Smooth muscle cell (in vitro differentiated cells): ENCODE results near the gene DMKN. TPM values are rescaled to one million over a fixed set of nuclear protein-coding genes. Genes with fewer than 3 reads are reported as not detected.

ENCODE experiments used
- DNase-seq: peaks from one replicate; lab custom pipeline; 2025; ENCODE audit not compliant: unreplicated experiment; lab: John Stamatoyannopoulos, UW
- H2AFZ ChIP-seq: fragments of 200-600 bp; sonication (generic); 2 replicates; pipeline ENCODE4 v1.6.0; 2016; ENCODE audit warnings: antibody characterized with exemption, low read depth, mild to moderate bottlenecking
- H3F3A ChIP-seq: fragments of 200-600 bp; sonication (generic); 2 replicates; pipeline ENCODE4 v1.6.0; 2017; ENCODE audit warnings: antibody characterized with exemption, low read depth
- H3K27ac ChIP-seq: fragments of 200-600 bp; sonication (generic); 2 replicates; pipeline ENCODE4 v1.5.1; 2016; ENCODE audit warnings: low read depth, mild to moderate bottlenecking
- H3K27me3 ChIP-seq: fragments of 200-600 bp; sonication (generic); 2 replicates; pipeline ENCODE4 v1.6.1; 2016; ENCODE audit warnings: low read depth, mild to moderate bottlenecking
- H3K36me3 ChIP-seq: fragments of 200-600 bp; sonication (generic); 2 replicates; pipeline ENCODE4 v1.5.1; 2016; ENCODE audit warnings: low read depth
- H3K4me1 ChIP-seq: fragments of 200-600 bp; sonication (generic); 2 replicates; pipeline ENCODE4 v1.5.1; 2016; ENCODE audit warnings: low read depth
- H3K4me2 ChIP-seq: fragments of 200-600 bp; sonication (generic); 2 replicates; pipeline ENCODE4 v1.6.0; 2016; ENCODE audit warnings: mild to moderate bottlenecking
- H3K4me3 ChIP-seq: fragments of 200-600 bp; sonication (generic); 2 replicates; pipeline ENCODE4 v1.5.1; 2016; ENCODE audit warnings: mild to moderate bottlenecking
- H3K79me2 ChIP-seq: fragments of 200-600 bp; sonication (generic); 2 replicates; pipeline ENCODE4 v1.6.0; 2016; ENCODE audit warnings: low read depth, mild to moderate bottlenecking
- H3K9ac ChIP-seq: fragments of 200-600 bp; sonication (generic); 2 replicates; pipeline ENCODE4 v1.6.0; 2016; ENCODE audit warnings: low read depth
- H3K9me3 ChIP-seq: fragments of 200-600 bp; sonication (generic); replicated peaks from 2 replicates; pipeline ENCODE4 v1.5.1; 2016; ENCODE audit warnings: low read depth
- H4K20me1 ChIP-seq: fragments of 200-600 bp; sonication (generic); 2 replicates; pipeline ENCODE4 v1.6.0; 2016; ENCODE audit warnings: low read depth
- WGBS: methylation state at CpG from one replicate; pipeline ENCODE4 v1.1.7; 2016; ENCODE audit warnings: low lambda C conversion rate; 5-methylcytosine and 5-hydroxymethylcytosine counted together
- polyA plus RNA-seq: library from polyadenylated mRNA; unstranded; fragments of >200 nt; fragmentation: Nextera tagmentation; extraction: Ambion mirVana; gene quantifications from 2 replicates; pipeline ENCODE4 v1.2.1, GENCODE V29; 2016
- total RNA-seq: library from RNA; depleted of rRNA; stranded (reverse); fragments of >200 nt; gene quantifications from 2 replicates; pipeline ENCODE4 v1.2.3, GENCODE V29; 2014
- TF ChIP-seq, protein P1 (sequence below): fragments of 200-600 bp; sonication (generic); IDR thresholded peaks from 2 replicates; pipeline ENCODE4 v1.5.1; 2017; ENCODE audit warnings: borderline replicate concordance, mild to moderate bottlenecking, antibody characterized with exemption; ENCODE audit not compliant: insufficient read depth, poor library complexity, severe bottlenecking

DMKN gene
- total and polyA plus RNA-seq, 2 experiments from 2014 or later, result 31.2 to 132 TPM

DNA sequence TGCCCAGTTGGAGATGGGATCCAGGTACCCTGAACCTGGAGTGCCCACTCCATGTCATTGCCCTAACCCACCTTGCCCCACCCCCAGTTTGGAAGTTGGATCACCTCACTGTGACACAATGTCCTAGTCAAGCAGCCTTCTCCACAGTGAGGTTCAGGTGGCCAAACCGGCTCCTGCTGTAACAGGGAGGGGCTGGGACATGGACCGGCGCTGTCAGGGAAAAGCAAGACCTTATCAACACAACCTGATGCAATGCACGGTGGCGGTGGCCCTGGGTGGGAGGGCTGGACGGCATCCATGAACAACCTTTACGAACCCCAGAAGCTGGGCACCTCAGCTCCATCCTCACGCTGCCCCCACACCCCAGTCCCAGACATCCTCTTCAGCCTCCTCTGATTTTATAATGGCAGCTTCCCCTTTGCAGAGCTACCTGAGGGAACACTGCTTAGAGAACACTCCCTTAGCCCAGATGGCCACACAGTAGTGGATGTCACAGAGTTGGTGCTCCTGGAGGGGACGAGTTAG is 21.6 kb downstream of the DMKN start:
- Histone ChIP-seq H3K4me1 (no peaks in the 10 kb centered on the region), H3K4me3 (no peak overlapping the region), H3K36me3 (no peaks in the 10 kb centered on the region), H4K20me1 (no peaks in the 10 kb centered on the region), H3K4me2 (no peak overlapping the region), H3F3A (no peaks in the 10 kb centered on the region), H3K9ac (no peak overlapping the region), H3K79me2 (no peaks in the 10 kb centered on the region), H2AFZ (no peak overlapping the region), H3K9me3 (no peaks in the 10 kb centered on the region), H3K27ac (no peak overlapping the region), H3K27me3 (no peaks in the 10 kb centered on the region)
- DNase-seq, result no peak
- TF ChIP-seq, protein P1, sequence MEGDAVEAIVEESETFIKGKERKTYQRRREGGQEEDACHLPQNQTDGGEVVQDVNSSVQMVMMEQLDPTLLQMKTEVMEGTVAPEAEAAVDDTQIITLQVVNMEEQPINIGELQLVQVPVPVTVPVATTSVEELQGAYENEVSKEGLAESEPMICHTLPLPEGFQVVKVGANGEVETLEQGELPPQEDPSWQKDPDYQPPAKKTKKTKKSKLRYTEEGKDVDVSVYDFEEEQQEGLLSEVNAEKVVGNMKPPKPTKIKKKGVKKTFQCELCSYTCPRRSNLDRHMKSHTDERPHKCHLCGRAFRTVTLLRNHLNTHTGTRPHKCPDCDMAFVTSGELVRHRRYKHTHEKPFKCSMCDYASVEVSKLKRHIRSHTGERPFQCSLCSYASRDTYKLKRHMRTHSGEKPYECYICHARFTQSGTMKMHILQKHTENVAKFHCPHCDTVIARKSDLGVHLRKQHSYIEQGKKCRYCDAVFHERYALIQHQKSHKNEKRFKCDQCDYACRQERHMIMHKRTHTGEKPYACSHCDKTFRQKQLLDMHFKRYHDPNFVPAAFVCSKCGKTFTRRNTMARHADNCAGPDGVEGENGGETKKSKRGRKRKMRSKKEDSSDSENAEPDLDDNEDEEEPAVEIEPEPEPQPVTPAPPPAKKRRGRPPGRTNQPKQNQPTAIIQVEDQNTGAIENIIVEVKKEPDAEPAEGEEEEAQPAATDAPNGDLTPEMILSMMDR, result no peak
- 92% methylated on average over 9 of the region's 9 CpGs for WGBS

DNA sequence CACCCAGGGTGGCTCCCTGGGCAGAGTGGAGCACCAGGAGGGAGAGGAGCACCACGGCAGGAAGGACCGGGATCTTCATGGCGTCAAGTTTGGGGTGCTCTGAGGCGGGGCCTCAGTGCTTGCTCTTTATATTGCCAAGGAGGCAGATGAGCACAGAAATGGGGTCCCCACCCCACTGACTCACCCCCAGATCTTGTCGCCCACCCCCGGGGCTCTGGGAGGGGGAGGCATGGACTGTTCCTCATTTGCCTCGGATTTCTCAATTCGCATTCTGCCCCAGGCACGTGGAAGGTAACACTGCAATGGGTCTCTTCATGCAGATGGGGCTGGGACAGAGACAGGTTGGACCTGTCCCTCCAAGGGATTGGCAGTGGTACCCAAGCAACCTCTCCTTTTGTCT is 23.1 kb downstream of the DMKN start, which contains the start of gene KRTDAP:
KRTDAP (minus strand) TSS at position 101 of the 400 bp plus-strand sequence; CDS start at position 79, 22 bp downstream.
- 77% methylated on average over 9 of the region's 9 CpGs for WGBS
- Histone ChIP-seq H3K4me3 (no peak within 1 kb of the TSS), H3K4me1 (no peaks in the 10 kb centered on the region), H3K27ac (no peak within 1 kb of the TSS), H3K9ac (no peak within 1 kb of the TSS), H3K36me3 (no peaks in the 10 kb centered on the region), H3K9me3 (no peaks in the 10 kb centered on the region), H4K20me1 (no peaks in the 10 kb centered on the region), H3K79me2 (no peaks in the 10 kb centered on the region), H2AFZ (no peak within 1 kb of the TSS), H3F3A (no peaks in the 10 kb centered on the region), H3K27me3 (no peaks in the 10 kb centered on the region), H3K4me2 (no peak within 1 kb of the TSS)
- TF ChIP-seq, protein P1, result no peak
- no peak for DNase-seq

DNA sequence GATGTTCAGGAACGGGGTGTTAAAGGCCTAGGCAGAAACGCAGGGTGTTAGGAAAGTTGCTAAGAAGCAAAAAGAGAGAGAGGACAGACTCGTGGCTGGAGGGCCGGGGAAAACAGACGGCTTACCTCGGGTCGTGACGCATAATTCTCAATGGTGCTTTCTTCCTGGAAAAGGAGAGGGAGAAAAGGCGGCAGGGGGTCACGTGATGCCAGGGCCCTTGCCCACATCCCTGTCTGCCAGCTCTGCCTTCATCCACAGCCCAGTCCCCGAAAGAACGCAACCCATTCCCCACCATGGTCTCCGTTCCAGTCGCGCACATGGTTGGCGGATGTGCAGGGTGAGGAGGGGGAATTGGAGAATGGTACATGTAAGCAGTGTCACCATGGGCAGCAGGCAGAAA is 24.8 kb downstream of the DMKN start:
- no peak overlapping the region for H3K4me3 ChIP-seq
- WGBS, result 86% methylated on average over 16 of the region's 16 CpGs
- no peak overlapping the region for H3K27ac ChIP-seq
- H3K36me3 ChIP-seq, result no peaks in the 10 kb centered on the region
- no peaks in the 10 kb centered on the region for H3F3A ChIP-seq
- H3K27me3 ChIP-seq, result no peaks in the 10 kb centered on the region
- H3K79me2 ChIP-seq, result no peaks in the 10 kb centered on the region
- DNase-seq, result no peak
- H3K9ac ChIP-seq, result no peak overlapping the region
- TF ChIP-seq, protein P1, result no peak
- H2AFZ ChIP-seq, result no peak overlapping the region
- H3K4me1 ChIP-seq, result no peaks in the 10 kb centered on the region
- no peaks in the 10 kb centered on the region for H4K20me1 ChIP-seq
- no peaks in the 10 kb centered on the region for H3K9me3 ChIP-seq
- H3K4me2 ChIP-seq, result no peak overlapping the region

DNA sequence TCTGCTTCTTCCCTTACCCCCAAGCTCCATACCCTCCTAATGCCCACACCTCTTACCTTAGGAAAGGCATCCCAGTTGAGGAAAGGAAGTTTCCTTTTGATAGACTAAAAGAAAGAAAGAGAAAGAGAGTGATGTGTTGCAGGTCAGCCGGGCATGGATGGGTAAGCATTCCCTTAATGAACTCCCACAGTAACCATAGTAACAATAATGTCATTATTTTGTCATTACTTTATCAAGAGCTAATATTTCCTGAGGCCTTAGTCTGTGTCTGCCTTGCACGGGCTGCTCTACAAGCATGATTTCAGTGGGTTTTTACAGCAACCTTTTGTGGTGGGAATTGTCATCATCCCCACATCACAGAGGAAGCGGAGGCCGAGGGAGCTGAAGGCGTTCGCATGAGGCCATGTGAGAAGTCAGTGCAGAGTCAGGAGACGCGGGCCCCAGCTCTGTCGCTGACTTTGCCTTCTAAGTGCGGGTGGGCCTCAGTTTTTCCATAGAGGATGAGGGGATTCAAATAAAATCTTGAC is 25.7 kb downstream of the DMKN start:
- Histone ChIP-seq H3K79me2 (no peaks in the 10 kb centered on the region), H3K4me3 (no peak overlapping the region), H3K9ac (no peak overlapping the region), H3K4me1 (no peaks in the 10 kb centered on the region), H3K36me3 (no peaks in the 10 kb centered on the region), H3F3A (no peaks in the 10 kb centered on the region), H3K27me3 (no peaks in the 10 kb centered on the region), H2AFZ (no peak overlapping the region), H3K4me2 (no peak overlapping the region), H3K9me3 (no peaks in the 10 kb centered on the region), H3K27ac (no peak overlapping the region), H4K20me1 (no peaks in the 10 kb centered on the region)
- no peak for DNase-seq
- TF ChIP-seq, protein P1, result no peak
- 94% methylated on average over 10 of the region's 10 CpGs for WGBS
